Thyroid gland (tissue), 4 donors: ENCODE measurements around the gene TBL1Y. TPM values are rescaled to one million over a fixed set of nuclear protein-coding genes. Genes with fewer than 3 reads are reported as not detected.
"Not testable (repeated sequence)": the region's sequence is repeated elsewhere in the genome, so short reads cannot be mapped to it uniquely, and the experiment has no call there.

Source experiments
- DNase-seq, 2 donors: peaks; one replicate each; pipeline ENCODE4 v3.0.0-alpha.2; 2019
- H3K27ac ChIP-seq, 3 donors: fragments of 200-600 bp; sonication (generic); 1 replicate in 2 of 3; 2 replicates in 1 of 3; pipeline ENCODE4 v1.5.1; 2016 to 2019; ENCODE audit warnings: mild to moderate bottlenecking in 1 of 3, moderate library complexity in 1 of 3
- H3K27me3 ChIP-seq: fragments of 200-600 bp; sonication (generic); one replicate; pipeline ENCODE4 v1.5.1; 2019
- H3K36me3 ChIP-seq, 2 donors: fragments of 200-600 bp; sonication (generic); one replicate each; pipeline ENCODE4 v1.5.1; 2016 to 2019
- H3K4me1 ChIP-seq, 2 donors: fragments of 200-600 bp; sonication (generic); one replicate each; pipeline ENCODE4 v1.5.1; 2017 to 2019
- H3K4me3 ChIP-seq, 3 donors: fragments of 200-600 bp; sonication (generic); replicated peaks in 1 of 3; 1 replicate in 2 of 3; 2 replicates in 1 of 3; pipeline ENCODE4 v1.5.1; 2016; ENCODE audit warnings: mild to moderate bottlenecking in 1 of 3
- H3K9me3 ChIP-seq: fragments of 200-600 bp; sonication (generic); one replicate; pipeline ENCODE4 v1.5.1; 2017
- CTCF ChIP-seq, 6 experiments: fragments of 200-600 bp in 3 of 6; fragments of 450-650 bp in 3 of 6; sonication (generic) in 3 of 6; IDR thresholded peaks; one replicate each; pipeline ENCODE4 v1.5.1; 2016 to 2019; ENCODE audit warnings: antibody characterized with exemption in 6 of 6, mild to moderate bottlenecking in 2 of 6, inconsistent platforms in 1 of 6, moderate library complexity in 1 of 6
- POLR2A ChIP-seq, 2 donors: fragments of 450-650 bp; IDR thresholded peaks; one replicate each; pipeline ENCODE4 v1.6.1; 2017; ENCODE audit warnings: antibody characterized with exemption in 2 of 2, mild to moderate bottlenecking in 2 of 2, moderate library complexity in 1 of 2
- WGBS, 2 donors: methylation state at CpG; one replicate each; pipeline ENCODE4 v1.1.5; 2017; 5-methylcytosine and 5-hydroxymethylcytosine counted together
- intact Hi-C: fragments of 100-400 bp; cut with DNase I; formaldehyde crosslinking; loops from one replicate; pipeline ENCODE4 v1.15.1; 2023
- total RNA-seq, 4 donors: library from RNA; depleted of rRNA; stranded (reverse); fragments of >200 nt; gene quantifications; one replicate each; pipeline ENCODE4 v1.2.3, GENCODE V29; 2016

TBL1Y gene
- 10 to 100 TPM in 2 of 4 donors, not detected in 2; 15.4 to 15.8 TPM for total RNA-seq

DNA sequence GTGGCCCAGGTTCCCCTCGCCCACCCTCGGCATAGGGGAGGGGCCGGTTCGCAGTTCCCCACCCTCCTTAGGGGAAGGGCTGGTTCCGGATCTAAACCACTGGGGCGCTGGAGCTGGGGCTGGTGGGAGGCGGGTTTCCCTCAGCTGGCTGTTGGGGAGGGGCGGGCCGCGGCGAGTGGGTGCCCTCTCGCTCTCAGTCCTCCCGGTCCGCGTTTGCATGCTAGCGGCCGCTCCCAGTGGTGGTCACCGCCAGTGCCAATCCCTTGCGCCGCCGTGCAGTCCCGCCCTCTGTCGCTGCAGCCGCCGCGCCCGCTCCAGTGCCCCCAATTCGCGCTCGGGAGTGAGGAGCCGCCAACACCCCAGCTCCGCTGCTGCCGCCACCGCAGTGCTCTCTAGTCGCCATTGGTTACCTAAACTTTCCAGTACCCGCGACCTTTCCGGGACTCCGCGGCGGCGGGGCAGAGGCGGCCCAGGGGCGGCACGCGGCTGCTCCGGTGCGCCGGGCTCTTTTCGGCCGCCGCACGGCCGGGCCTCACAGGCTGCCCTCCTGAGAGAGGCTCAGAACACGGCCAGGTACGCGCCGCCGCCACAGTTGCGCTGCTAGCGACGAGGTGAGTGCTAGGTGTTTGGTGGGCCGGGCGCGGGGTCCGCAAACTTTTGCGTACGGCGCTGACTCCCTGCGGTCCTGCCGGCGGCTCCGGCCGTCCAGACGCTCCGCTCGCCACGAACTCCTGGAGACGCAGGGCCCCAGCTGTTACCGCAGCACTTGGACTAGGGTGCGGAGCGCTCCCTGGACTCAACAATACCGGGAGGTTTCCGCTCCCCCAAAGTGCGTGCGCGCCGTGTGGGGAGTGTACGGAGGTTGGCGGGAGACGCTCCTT lies at the start of gene TBL1Y:
TBL1Y (plus strand) TSS at position 326 of the 881 bp plus-strand sequence. CDS start 114,388 bp downstream, outside the sequence.
- intact Hi-C loops: no loop called here
- peak; percentile 85 to 86 for DNase-seq
- Histone ChIP-seq H3K27ac (peak within 1 kb of the TSS in 1 of 3 donors; percentile 78), H3K36me3 (no peaks in the 10 kb centered on the region), H3K4me3 (peak within 1 kb of the TSS in 1 of 3 donors; percentile 37), H3K4me1 (no peaks in the 10 kb centered on the region), H3K27me3 (no peaks in the 10 kb centered on the region), H3K9me3 (no peaks in the 10 kb centered on the region)
- TF ChIP-seq CTCF (IDR thresholded peaks at IDR 0.05): no peak
- TF ChIP-seq POLR2A (IDR thresholded peaks at IDR 0.05): no peak
- 0% methylated on average over 2 of the region's 91 CpGs; no CpG with 5 or more reads in 1 of the 2 donors for WGBS, 2 donors

GRCh38 chrY:6894496-6894895 lies 16.0 kb upstream of the TBL1Y start:
- Histone ChIP-seq H3K27ac (no peak overlapping the region), H3K4me1 (no peaks in the 10 kb centered on the region), H3K36me3 (no peaks in the 10 kb centered on the region), H3K4me3 (no peak overlapping the region), H3K9me3 (no peaks in the 10 kb centered on the region), H3K27me3 (no peaks in the 10 kb centered on the region)
- DNase-seq: no peak
- no peak for TF ChIP-seq CTCF (IDR thresholded peaks at IDR 0.05)
- no peak for TF ChIP-seq POLR2A (IDR thresholded peaks at IDR 0.05)
- 60 to 66% methylated on average over 3 of the region's 3 CpGs for WGBS, 2 donors
- intact Hi-C loops: no loop called here

- H3K27me3 ChIP-seq: no peaks in the 10 kb centered on the region
- peak overlapping the region in 1 of 3 donors; percentile 21 for H3K27ac ChIP-seq
- WGBS, 2 donors: 25 to 38% methylated on average over 1 of the region's 1 CpG
- H3K4me3 ChIP-seq: no peak overlapping the region
- no peaks in the 10 kb centered on the region for H3K9me3 ChIP-seq
- intact Hi-C loops: no loop called here
- H3K36me3 ChIP-seq: no peaks in the 10 kb centered on the region
- no peaks in the 10 kb centered on the region for H3K4me1 ChIP-seq
- TF ChIP-seq POLR2A (IDR thresholded peaks at IDR 0.05): no peak
- TF ChIP-seq CTCF (IDR thresholded peaks at IDR 0.05): no peak
- no peak for DNase-seq
Observed at GRCh38 chrY:6895236-6895635, 15.3 kb upstream of the TBL1Y start.

DNA sequence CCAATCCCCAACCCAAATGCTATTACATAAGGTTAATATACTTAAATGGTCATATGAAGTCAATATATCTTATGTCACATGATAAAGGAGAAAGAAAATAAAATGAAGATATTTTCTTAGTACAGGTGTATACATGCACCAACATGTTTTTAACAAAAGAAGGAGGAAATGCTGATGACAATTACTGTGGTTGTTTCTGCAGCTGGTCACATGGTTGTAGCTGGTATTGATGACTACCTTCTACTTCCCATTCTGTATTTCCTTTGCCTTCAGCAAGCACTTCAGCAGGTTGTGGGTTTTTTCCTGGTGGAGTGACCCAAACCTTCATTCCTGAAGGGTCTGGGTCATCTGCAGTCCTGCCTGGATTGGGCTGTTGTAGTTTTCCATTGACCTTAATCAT lies 8.4 kb upstream of the TBL1Y start:
- H3K9me3 ChIP-seq, H3K4me3 ChIP-seq, intact Hi-C loops, H3K27ac ChIP-seq, H3K4me1 ChIP-seq, DNase-seq, H3K36me3 ChIP-seq, H3K27me3 ChIP-seq: not testable (repeated sequence)

DNA sequence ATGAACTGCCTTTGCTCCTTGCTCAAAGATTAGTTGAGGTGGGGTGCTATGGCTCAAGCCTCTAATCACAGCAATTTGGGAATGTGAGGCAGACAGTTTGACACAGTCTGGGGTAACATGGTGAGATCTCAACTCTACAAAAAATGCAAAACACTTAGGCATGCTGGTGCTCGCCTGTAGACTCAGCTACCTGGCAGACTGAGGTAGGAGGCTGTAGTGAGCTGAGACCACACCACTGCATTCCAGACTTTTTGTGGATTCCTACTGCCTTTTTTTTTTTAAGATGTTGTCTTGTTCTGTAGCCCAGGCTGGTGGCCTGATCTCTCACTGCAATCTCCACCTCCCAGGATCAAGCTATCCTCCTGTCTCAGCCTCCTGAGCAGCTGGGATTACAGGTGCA lies 2.9 kb upstream of the TBL1Y start:
- 100% methylated on average over 1 of the region's 1 CpG for WGBS, 2 donors
- H3K27ac ChIP-seq: no peak overlapping the region
- no peak for TF ChIP-seq CTCF (IDR thresholded peaks at IDR 0.05)
- no peak for TF ChIP-seq POLR2A (IDR thresholded peaks at IDR 0.05)
- DNase-seq: no peak
- no peaks in the 10 kb centered on the region for H3K9me3 ChIP-seq
- intact Hi-C loops: no loop called here
- H3K4me1 ChIP-seq: no peaks in the 10 kb centered on the region
- H3K36me3 ChIP-seq: no peaks in the 10 kb centered on the region
- no peaks in the 10 kb centered on the region for H3K27me3 ChIP-seq
- no peak overlapping the region for H3K4me3 ChIP-seq

- H3K36me3 ChIP-seq, H3K9me3 ChIP-seq, H3K27me3 ChIP-seq, H3K4me1 ChIP-seq, H3K4me3 ChIP-seq, intact Hi-C loops, H3K27ac ChIP-seq: not testable (repeated sequence)
- WGBS, 2 donors: 17 to 20% methylated on average over 6 of the region's 6 CpGs
- peak; percentile 69 to 74 for DNase-seq
Observed at GRCh38 chrY:6908021-6908420, 2.5 kb upstream of the TBL1Y start.
